NCI-H146 treated with DMSO at 0.1 percent for 48 hours (cell line): ENCODE results near the gene CUEDC1.
A peak's percentile ranks its signal among the peaks of the same experiment; 100 is the strongest.

Experiments used
- DNase-seq: peaks from one replicate; lab custom pipeline; 2025; ENCODE audit not compliant: unreplicated experiment; lab: John Stamatoyannopoulos, UW

The CUEDC1 gene

DNA sequence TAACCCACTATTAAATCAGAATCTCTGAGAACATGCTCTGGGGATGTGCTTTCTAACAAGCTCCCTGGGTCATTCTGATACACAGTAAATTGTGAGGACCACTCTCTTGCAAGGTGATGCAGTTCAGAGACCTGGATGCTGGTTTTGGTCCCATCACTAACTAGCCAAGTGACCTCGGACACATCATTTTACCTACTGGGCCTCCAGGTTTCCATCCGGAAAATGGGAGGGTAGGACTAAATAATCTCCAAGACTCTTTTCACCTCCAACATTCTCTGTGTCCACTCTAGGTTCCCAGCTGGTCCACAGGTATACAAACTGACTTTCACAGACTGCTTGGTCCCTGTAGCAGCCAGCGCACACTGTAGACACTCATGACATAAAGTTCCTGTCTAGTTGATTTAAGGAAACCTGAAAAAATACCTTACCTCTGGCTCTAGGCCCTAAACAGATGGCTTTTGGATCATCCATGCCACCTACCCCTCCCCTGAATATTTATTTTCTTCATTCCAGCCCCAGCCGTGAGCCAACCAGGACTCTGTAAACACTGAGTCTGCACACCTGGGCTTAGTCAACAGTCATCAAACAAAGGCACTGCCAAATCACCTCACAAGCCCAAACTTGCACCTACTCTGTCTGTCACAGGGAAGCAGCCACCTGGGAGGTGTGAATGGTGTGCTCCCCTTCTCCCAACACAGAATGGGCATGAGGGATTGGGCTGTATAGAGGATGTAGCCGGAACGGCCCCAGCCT, 54.0 kb downstream of the CUEDC1 start:
- DNase-seq: peak; percentile 98

- DNase-seq: no peak
Measured at GRCh38 chr17:57899822-57900221, 55.4 kb downstream of the CUEDC1 start.

- DNase-seq: no peak
Measured at GRCh38 chr17:57899391-57899790, 55.8 kb downstream of the CUEDC1 start.

GRCh38 chr17:57898487-57899311, 56.5 kb downstream of the CUEDC1 start:
- DNase-seq: no peak

GRCh38 chr17:57895382-57896060, 59.7 kb downstream of the CUEDC1 start:
- DNase-seq: no peak

DNA sequence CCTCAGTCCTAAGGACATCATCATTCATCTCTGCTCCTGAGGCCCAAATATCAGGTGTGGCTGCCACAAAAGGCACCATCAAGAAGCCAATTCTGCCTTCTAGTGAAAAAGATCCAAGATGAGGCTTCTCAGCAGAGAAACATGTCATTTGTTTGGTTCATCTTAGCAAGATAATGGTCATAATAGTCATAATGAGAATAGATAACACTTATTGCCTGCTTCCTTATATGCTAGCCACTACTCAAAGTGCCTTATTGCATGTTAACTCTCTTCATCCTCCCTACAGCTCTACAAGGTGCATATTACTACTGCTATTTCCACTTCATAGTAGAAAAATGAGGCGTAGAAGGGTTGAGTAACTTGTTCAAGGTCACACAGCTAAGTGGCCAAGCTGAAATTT, 60.4 kb downstream of the CUEDC1 start:
- no peak for DNase-seq

DNA sequence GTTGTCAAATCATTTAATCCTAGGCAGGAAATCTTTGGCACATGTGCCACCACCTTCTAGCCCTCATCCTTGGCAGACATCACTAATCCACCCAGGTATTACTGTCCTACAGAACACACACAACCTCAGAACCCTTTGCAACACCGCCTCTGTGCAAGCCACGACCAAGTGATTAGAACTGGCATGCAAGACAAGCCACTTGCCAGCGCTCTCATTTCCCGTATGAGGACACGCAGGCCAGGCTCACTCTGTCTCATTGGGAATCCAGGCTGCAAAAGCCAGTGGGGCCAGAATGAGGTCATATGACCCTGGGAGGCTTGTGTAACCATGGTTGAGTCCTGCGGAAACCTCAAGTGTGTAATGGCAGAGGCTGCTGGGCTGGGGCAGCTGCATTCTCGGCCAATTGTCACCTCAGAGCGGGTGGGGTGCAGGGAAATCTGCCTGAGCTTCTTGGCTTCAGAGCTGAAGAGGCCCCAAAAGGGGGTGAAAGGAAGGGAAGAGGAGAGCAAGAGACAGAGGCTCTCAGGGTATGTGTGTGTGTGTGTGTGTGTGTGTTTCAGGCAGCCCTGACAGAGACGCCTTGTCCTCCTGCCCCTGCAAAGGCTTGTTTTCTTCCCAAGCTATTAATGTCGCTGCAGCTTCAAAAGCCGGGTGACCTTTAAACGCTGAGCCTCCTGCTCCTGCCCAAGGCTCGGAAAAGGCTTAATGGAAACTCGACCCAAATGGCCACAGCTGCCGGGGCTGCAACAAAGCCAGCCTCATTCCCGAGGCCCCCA, 62.2 kb downstream of the CUEDC1 start:
- DNase-seq: peak; percentile 30

- DNase-seq: peak; percentile 41
Measured at GRCh38 chr17:57892146-57892819, 62.9 kb downstream of the CUEDC1 start.

- no peak for DNase-seq
Measured at GRCh38 chr17:57890857-57891232, 64.4 kb downstream of the CUEDC1 start.

DNA sequence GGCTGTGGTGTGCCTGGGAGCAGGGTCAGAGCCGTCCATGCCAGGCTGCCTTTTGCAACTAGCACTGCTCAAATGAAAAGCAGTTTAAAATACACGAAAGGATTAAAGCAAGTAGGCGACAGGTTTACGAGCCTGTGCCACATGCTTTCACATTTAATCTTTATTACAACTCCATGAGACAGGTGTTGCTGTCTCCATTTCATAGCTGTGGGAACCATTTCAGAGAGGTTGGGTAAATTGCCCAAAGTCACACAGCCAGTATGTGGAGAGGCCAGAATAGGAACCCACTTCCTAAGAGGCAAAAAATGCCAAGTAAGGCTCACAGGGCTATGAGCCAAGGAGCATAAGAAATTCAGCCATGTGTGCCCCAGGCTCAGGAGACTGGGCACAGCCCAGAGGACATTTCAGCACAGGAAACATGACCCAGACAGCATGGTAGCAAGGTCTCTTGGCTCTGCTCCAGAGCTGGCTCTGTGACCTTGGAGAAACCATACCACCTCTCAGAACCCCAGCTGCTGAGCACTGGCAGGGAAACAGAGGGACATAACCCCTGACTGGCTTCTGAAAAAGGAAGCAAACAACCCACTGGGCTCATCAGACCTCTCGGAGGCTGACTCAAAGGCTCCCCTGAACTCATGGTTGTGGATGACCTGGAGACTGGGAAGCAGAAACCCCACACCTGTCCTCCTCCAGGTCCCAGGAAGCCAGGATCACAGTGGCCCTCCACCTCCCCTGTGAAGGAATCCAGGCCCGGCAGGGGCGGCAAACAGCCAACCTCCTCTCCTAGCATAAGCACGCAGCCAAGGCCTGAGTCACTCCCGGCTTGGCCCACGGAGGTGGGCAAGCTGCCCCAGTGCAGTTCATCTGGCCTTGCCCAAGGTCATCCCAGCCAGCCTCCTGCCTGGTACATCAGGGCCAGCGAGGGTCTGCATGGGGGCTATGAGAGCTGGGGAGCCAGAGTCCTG, 65.0 kb downstream of the CUEDC1 start:
- DNase-seq: no peak

GRCh38 chr17:57889252-57889651, 66.0 kb downstream of the CUEDC1 start:
- DNase-seq: no peak

DNA sequence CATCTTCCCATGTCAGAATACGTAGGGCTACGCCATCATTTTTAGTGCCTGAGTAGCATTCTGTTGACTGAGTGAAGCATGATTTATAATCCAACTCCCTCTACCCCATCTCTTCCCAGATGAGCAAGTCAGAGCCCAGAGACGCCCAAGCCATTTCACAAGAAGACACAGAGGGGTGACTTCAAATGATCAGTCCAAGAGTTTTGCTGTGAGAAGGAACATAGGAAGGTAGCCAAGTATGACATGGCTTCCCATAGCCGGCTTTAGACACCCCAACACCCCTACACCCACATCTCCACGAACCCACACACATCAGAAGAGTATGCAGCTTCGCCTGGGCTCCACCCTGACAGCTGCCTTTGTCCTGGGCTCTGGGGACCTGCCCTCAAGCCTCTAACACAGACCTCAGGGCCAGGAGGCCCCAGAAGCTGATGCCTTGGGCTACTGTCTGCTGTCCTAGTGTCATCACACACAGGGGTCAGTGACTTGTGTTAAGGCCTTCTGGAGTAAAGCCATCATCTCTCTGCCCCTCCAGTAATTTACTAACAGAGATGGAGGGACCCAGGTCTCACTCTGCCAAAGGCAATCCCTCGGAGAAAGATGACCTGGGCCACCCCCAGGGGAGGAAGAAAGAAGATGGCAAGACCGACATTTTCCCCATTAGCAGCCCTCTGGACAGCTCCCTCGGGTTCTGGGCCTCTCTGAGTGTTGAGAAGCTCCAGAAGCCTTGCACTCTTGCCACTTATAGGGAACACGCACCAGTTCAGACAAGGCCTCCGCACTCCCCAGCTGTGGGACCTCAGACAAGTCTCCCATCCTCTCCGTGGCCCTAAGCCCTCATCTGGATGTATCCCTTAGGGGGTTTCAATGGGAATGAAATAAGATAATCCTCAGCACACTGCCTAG, 66.6 kb downstream of the CUEDC1 start:
- DNase-seq: no peak

GRCh38 chr17:57887161-57887560, 68.1 kb downstream of the CUEDC1 start:
- DNase-seq: no peak

- no peak for DNase-seq
Measured at GRCh38 chr17:57886020-57886419, 69.2 kb downstream of the CUEDC1 start.

DNA sequence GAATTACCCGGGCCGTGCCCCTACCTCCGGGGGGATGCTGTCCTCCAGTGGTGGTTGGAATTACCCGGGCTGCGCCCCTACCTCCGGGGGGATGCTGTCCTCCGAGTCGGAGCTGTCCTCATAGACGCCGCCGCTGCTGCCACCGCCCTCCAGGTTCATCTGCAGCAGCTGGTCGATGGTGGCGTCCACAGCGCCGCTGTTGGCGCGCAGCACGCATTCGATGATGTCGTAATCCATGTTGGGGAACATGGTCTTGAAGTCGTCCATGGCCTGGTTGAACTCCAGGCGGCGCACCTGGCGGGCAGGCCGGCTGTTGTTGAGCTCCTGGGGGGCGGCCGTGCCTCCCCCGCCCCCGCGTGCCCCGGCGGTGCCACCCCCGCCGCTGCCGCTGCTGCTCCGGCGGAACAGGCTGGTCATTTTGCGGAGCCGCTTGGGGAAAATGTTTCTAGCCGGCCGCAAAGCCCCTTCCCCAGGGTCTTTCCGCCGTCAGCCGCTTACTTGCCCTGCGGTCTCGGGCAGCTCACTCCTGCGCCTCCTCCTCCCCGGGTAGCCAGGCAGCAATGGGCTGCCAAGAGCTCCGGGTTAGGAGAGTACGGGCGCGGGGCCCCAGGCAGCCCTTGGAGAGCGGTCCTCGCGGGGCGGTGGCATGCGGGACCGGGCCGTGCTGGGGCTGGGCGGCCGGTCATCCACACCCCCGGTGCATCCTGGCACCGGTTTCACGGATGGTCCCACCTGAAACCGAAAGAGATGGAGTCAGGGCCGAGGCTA, 69.9 kb downstream of the CUEDC1 start:
- DNase-seq: no peak

GRCh38 chr17:57881783-57882351, 73.3 kb downstream of the CUEDC1 start:
- no peak for DNase-seq

DNA sequence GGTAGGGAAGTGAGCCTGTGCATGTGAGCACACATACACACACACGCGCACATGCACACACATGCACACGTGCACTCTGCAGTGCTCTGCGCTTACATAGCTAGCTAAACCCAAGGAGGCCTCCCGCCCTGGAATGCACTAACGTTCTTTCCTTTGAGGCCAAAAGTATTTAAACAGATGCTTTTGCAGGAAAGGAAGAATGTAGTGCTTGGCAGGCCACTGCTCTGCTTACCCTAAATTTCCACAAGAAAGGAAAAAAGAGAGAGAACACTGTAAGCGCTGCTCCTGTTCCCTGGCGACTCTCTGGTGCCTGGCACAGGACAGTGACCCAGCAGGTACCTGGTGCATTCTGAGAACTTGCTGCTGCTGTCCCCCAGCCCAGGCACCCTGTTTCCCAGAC, 74.1 kb downstream of the CUEDC1 start:
- DNase-seq: no peak
